HG02852 (cell line): ENCODE results near the gene FBXL16.
"Not testable (repeated sequence)": the region's sequence is repeated elsewhere in the genome, so short reads cannot be mapped to it uniquely, and the experiment has no call there.

Source experiments
- ATAC-seq: cut with Tn5 transposase; IDR thresholded peaks from one replicate; pipeline ENCODE4 v1.9.1; 2021; ENCODE audit warnings: mild to moderate bottlenecking, moderate library complexity; ENCODE audit not compliant: unreplicated experiment

Gene FBXL16

GRCh38 chr16:705431-706188 is at the start of gene FBXL16:
TSS of gene FBXL16 (minus strand) at chr16:705801. CDS start at chr16:697405, 8,396 bp downstream.
- ATAC-seq: no peak

GRCh38 chr16:754656-755055 is 49.1 kb upstream of the FBXL16 start:
- ATAC-seq: no peak

GRCh38 chr16:754121-754607 is 48.6 kb upstream of the FBXL16 start:
- ATAC-seq: not testable (repeated sequence)

GRCh38 chr16:752007-752312 is 46.4 kb upstream of the FBXL16 start:
- no peak for ATAC-seq

- no peak for ATAC-seq
Observed at GRCh38 chr16:751152-752006, 45.8 kb upstream of the FBXL16 start.

- no peak for ATAC-seq
Observed at GRCh38 chr16:750485-750884, 44.9 kb upstream of the FBXL16 start.

- ATAC-seq: no peak
Observed at GRCh38 chr16:749010-749409, 43.4 kb upstream of the FBXL16 start.

- no peak for ATAC-seq
Observed at GRCh38 chr16:747978-748746, 42.6 kb upstream of the FBXL16 start.

GRCh38 chr16:746637-747036 is 41.0 kb upstream of the FBXL16 start:
- no peak for ATAC-seq

- no peak for ATAC-seq
Observed at GRCh38 chr16:745739-746138, 40.1 kb upstream of the FBXL16 start.

GRCh38 chr16:743794-744500 is 38.3 kb upstream of the FBXL16 start:
- no peak for ATAC-seq

- ATAC-seq: not testable (repeated sequence)
Observed at GRCh38 chr16:742894-743293, 37.3 kb upstream of the FBXL16 start.

- ATAC-seq: no peak
Observed at GRCh38 chr16:741986-742629, 36.5 kb upstream of the FBXL16 start.

- ATAC-seq: peak; percentile 60
Observed at GRCh38 chr16:740764-741505, 35.3 kb upstream of the FBXL16 start, which contains the start of gene CIAO3. TSS of gene CIAO3 (minus strand) at chr16:740997. CDS start at chr16:740985, 12 bp downstream.

GRCh38 chr16:740459-740763 is 34.8 kb upstream of the FBXL16 start:
- no peak for ATAC-seq

GRCh38 chr16:739560-740458 is 34.2 kb upstream of the FBXL16 start:
- no peak for ATAC-seq

- ATAC-seq: no peak
Observed at GRCh38 chr16:736936-737481, 31.4 kb upstream of the FBXL16 start.

GRCh38 chr16:735982-736453 is 30.4 kb upstream of the FBXL16 start:
- no peak for ATAC-seq
